Pancreas (tissue), 10 donors: ENCODE measurements around the gene TRPM7. TPM values are rescaled to one million over a fixed set of nuclear protein-coding genes. Genes with fewer than 3 reads are reported as not detected.
"Not testable (repeated sequence)": the region's sequence is repeated elsewhere in the genome, so short reads cannot be mapped to it uniquely, and the experiment has no call there.

ENCODE experiments used
- ATAC-seq, 4 donors: fragments of 200-7000 bp; cut with Tn5 transposase; one replicate each; pipeline versions ENCODE4 v1.8.0 to v1.9.1; 2020; ENCODE audit warnings: mild to moderate bottlenecking in 4 of 4, moderate library complexity in 4 of 4
- DNase-seq, 6 donors: peaks; one replicate each; pipeline ENCODE4 v3.0.0-alpha.2; 2020
- FAIRE-seq: peaks from 2 replicates; lab custom pipeline; 2012; peaks lifted over from hg19 to GRCh38; lab: Jason Lieb, UNC
- H3K27ac ChIP-seq, 4 donors: fragments of 200-600 bp; sonication (generic); 1 replicate in 3 of 4; 2 replicates in 1 of 4; pipeline versions ENCODE4 v1.5.0 to v1.8.0; 2020
- H3K27me3 ChIP-seq, 4 donors: fragments of 200-600 bp; one replicate each; pipeline ENCODE4 v1.8.0; 2021
- H3K36me3 ChIP-seq, 3 donors: fragments of 200-600 bp; sonication (generic) in 1 of 3; one replicate each; pipeline versions ENCODE4 v1.5.0 to v1.8.0; 2020 to 2021
- H3K4me1 ChIP-seq, 3 donors: fragments of 200-600 bp; one replicate each; pipeline ENCODE4 v1.8.0; 2021
- H3K4me3 ChIP-seq, 4 donors: fragments of 200-600 bp; sonication (generic) in 2 of 4; one replicate each; pipeline versions ENCODE4 v1.5.0 to v1.8.0; 2020 to 2021
- H3K9me3 ChIP-seq, 4 donors: fragments of 200-600 bp; one replicate each; pipeline ENCODE4 v1.8.0; 2021
- WGBS, 2 donors: extraction: QIAGEN DNeasy Blood & Tissue Kit; methylation state at CpG; one replicate each; pipeline ENCODE4 v1.1.7; 2013; 5-methylcytosine and 5-hydroxymethylcytosine counted together
- intact Hi-C, 3 donors: fragments of 100-400 bp; cut with DNase I; formaldehyde crosslinking; loops; one replicate each; pipeline versions ENCODE4 v1.11.1 to v1.14.2; 2022
- polyA plus RNA-seq, 2 donors: library from polyadenylated mRNA; stranded (reverse); fragments of 200-250 nt; gene quantifications; one replicate each; pipeline ENCODE4 v1.2.3, GENCODE V29; 2013
- total RNA-seq, 6 donors: library from RNA; stranded (reverse); fragmentation: NEBNext Ultra II Directional in 4 of 6; extraction: Animal tissue kit (Norgen Biotek cat#: 25700) in 4 of 6; gene quantifications; one replicate each; pipeline versions ENCODE4 v1.2.1 to v1.2.4, GENCODE V29; 2021 to 2023
- TF ChIP-seq, protein P1 (sequence below), 4 donors: fragments of 200-600 bp; sonication (generic) in 3 of 4; IDR thresholded peaks; one replicate each; pipeline versions ENCODE4 v1.5.0 to v1.8.0; 2021; ENCODE audit warnings: antibody characterized with exemption in 4 of 4
- donor health status: healthy with polysubstance abuse.
- donor health status: DM: no; HTN: no; CAD: no; lungs with moderate emphysema.
- donor health status: DM: no; HTN: no; CAD: no.
- donor health status: control.
- donor health status: control.
- donor health status: Bipolar disorder and iron deficiency.
- donor health status: DM: yes; HTN: yes; CAD: no.
- donor health status: DM: no; HTN: no; CAD: no.
- donor health status: DM: no; HTN: no; CAD: no.
- donor health status: DM: yes; HTN: yes; CAD: no.

Gene TRPM7
- total and polyA plus RNA-seq, 8 donors = 4.6 to 20.7 (median 13.9) TPM

DNA sequence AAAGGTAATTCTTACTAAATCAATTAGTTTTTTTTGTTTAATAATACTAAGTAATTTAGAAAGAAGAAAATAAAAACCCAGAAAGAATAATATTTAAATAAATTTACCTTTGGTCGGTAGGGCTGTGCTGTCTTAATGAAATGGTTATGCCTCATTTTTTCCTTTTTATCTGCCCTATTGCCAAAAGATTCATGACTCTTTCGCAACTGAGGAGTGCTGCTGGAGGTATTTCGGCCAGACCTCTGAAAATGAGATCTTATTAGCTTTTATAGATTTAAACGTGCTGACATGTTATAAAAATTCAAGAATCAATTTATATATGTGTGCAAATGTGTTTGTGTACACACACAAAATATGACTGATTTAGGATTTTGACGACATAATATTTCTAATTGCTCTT lies 73.0 kb downstream of the TRPM7 start:
- Histone ChIP-seq H3K27ac (no peak overlapping the region), H3K4me3 (no peak overlapping the region), H3K4me1 (peaks cover 0 to 4% (median 0%) of the 10 kb centered on the region in 3 donors), H3K36me3 (peaks cover 0 to 37% (median 11%) of the 10 kb centered on the region in 3 donors), H3K27me3 (no peaks in the 10 kb centered on the region), H3K9me3 (no peaks in the 10 kb centered on the region)
- intact Hi-C loops = no loop called here
- DNase-seq (no peak), FAIRE-seq (no peak), ATAC-seq (no peak)
- 90 to 92% methylated on average over 5 of the region's 5 CpGs for WGBS, 2 donors
- TF ChIP-seq, protein P1, sequence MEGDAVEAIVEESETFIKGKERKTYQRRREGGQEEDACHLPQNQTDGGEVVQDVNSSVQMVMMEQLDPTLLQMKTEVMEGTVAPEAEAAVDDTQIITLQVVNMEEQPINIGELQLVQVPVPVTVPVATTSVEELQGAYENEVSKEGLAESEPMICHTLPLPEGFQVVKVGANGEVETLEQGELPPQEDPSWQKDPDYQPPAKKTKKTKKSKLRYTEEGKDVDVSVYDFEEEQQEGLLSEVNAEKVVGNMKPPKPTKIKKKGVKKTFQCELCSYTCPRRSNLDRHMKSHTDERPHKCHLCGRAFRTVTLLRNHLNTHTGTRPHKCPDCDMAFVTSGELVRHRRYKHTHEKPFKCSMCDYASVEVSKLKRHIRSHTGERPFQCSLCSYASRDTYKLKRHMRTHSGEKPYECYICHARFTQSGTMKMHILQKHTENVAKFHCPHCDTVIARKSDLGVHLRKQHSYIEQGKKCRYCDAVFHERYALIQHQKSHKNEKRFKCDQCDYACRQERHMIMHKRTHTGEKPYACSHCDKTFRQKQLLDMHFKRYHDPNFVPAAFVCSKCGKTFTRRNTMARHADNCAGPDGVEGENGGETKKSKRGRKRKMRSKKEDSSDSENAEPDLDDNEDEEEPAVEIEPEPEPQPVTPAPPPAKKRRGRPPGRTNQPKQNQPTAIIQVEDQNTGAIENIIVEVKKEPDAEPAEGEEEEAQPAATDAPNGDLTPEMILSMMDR (IDR thresholded peaks at IDR 0.05) = no peak

DNA sequence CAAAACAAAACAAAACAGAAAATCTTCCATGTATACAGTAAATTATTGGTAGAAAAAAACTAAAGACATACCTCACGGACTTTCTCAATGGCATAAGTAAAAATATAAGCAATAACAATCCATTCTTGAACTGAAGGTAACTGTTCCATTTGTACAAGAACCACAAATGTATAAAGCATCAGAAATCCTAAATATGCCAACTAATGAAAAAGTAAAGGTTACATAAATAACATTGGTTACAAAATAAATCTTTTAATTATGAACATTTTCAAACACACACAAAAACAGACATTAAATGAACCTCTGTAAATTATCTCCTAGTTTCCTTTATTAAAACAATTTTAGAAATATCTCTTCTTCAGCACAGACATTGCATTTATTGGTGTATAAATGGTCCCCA lies 79.5 kb downstream of the TRPM7 start:
- no peaks in the 10 kb centered on the region for H3K27me3 ChIP-seq
- H3K27ac ChIP-seq = no peak overlapping the region
- TF ChIP-seq, protein P1 (IDR thresholded peaks at IDR 0.05) = no peak
- peaks cover 0 to 31% (median 11%) of the 10 kb centered on the region in 3 donors for H3K36me3 ChIP-seq
- no peaks in the 10 kb centered on the region for H3K9me3 ChIP-seq
- WGBS, 2 donors = 97 to 100% methylated on average over 1 of the region's 1 CpG
- DNase-seq (no peak), ATAC-seq (no peak), FAIRE-seq (no peak)
- no peak overlapping the region for H3K4me3 ChIP-seq
- intact Hi-C loops = no loop called here
- H3K4me1 ChIP-seq = no peaks in the 10 kb centered on the region

DNA sequence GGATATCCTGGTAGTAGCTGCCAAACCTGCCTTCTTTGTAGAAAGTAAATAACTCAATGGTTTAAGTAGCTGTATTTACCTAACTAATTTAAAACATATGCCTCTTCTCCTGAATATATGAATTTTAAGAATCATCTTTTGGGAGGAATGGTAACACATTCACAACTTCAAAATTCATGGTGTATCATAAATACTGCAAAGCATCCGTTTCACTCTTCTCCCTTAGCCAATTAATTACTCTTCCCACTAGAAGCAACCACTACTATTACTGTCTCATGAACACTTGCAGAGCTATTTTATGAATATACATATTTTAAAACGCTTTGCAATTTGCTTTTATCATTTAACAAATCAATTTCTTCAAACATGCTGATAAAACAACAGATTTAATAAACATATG lies 81.1 kb downstream of the TRPM7 start:
- H3K9me3 ChIP-seq = no peaks in the 10 kb centered on the region

DNA sequence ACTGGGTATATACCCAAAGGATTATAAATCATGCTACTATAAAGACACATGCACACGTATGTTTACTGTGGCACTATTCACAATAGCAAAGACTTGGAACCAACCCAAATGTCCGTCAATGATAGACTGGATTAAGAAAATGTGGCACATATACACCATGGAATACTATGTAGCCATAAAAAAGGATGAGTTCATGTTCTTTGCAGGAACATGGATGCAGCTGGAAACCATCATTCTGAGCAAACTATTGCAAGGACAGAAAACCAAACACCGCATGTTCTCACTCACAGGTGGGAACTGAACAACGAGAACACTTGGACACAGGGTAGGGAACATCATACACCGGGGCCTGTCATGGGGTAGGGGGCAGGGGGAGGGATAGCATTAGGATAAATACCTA lies 84.6 kb downstream of the TRPM7 start:
- FAIRE-seq, H3K27me3 ChIP-seq, H3K9me3 ChIP-seq, ATAC-seq, DNase-seq, H3K4me1 ChIP-seq, intact Hi-C loops, H3K27ac ChIP-seq, H3K4me3 ChIP-seq, H3K36me3 ChIP-seq: not testable (repeated sequence)
- 96 to 98% methylated on average over 3 to 5 of the region's 5 CpGs for WGBS, 2 donors

More for the DNA sequence above, 81.1 kb downstream of the TRPM7 start:
- H3K27ac ChIP-seq = no peak overlapping the region
- no peak overlapping the region for H3K4me3 ChIP-seq
- ATAC-seq = no peak
- TF ChIP-seq, protein P1 (IDR thresholded peaks at IDR 0.05) = no peak
- no peaks in the 10 kb centered on the region for H3K4me1 ChIP-seq
- H3K27me3 ChIP-seq = no peaks in the 10 kb centered on the region
- intact Hi-C loops = no loop called here
- H3K36me3 ChIP-seq = peaks cover 0 to 15% (median 4%) of the 10 kb centered on the region in 3 donors
- 89% methylated on average over 2 of the region's 2 CpGs for WGBS, 2 donors
- no peak for FAIRE-seq
- no peak for DNase-seq

DNA sequence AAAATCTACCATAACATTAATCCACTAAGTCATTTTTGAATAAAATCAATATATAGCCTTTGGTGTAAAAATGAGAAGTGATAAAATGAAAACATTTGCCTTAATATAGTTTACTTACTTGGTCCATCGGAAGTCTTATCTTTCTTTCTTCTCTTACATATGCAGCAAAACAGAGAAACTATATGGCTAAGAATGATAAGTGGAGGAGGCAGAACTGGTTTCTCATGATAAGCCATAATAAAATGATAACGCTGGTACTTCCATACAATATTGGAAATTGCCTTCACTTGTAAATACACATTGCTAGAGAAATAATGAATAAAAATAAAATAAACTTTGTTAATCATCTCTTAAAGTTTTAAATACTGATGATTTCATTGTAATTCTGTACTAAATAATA lies 92.3 kb downstream of the TRPM7 start:
- Histone ChIP-seq H3K4me3 (no peak overlapping the region), H3K27me3 (no peaks in the 10 kb centered on the region), H3K9me3 (no peaks in the 10 kb centered on the region), H3K4me1 (no peaks in the 10 kb centered on the region), H3K36me3 (peaks cover 0 to 26% (median 5%) of the 10 kb centered on the region in 3 donors), H3K27ac (no peak overlapping the region)
- FAIRE-seq (peak; percentile 51), DNase-seq (no peak), ATAC-seq (no peak)
- intact Hi-C loops = no loop called here
- TF ChIP-seq, protein P1 (IDR thresholded peaks at IDR 0.05) = no peak
- 87 to 94% methylated on average over 2 of the region's 2 CpGs for WGBS, 2 donors
